SU-DHL-6 (cell line): ENCODE data around the gene ZNF248.
"Not testable (repeated sequence)": the region's sequence is repeated elsewhere in the genome, so short reads cannot be mapped to it uniquely, and the experiment has no call there.

Experiments used
- H2AFZ ChIP-seq: fragments of 200-600 bp; sonication (generic); 2 replicates; pipeline ENCODE4 v1.6.1; 2014; ENCODE audit warnings: low read depth, mild to moderate bottlenecking, moderate library complexity, mixed read lengths, antibody characterized with exemption, low read length; ENCODE audit not compliant: severe bottlenecking
- H3F3A ChIP-seq: fragments of 200-600 bp; shearing (Covaris generic); 2 replicates; pipeline ENCODE4 v1.6.0; 2016; ENCODE audit warnings: antibody characterized with exemption, mild to moderate bottlenecking; ENCODE audit not compliant: insufficient read depth
- H3K27ac ChIP-seq: fragments of 200-600 bp; sonication (generic); 2 replicates; pipeline ENCODE4 v1.5.1; 2016; ENCODE audit warnings: low read depth, mild to moderate bottlenecking, low read length, moderate library complexity, mixed read lengths
- H3K27me3 ChIP-seq: fragments of 200-600 bp; sonication (generic), shearing (Covaris generic); 2 replicates; pipeline ENCODE4 v1.6.0; 2014; ENCODE audit warnings: mild to moderate bottlenecking, low read length
- H3K36me3 ChIP-seq: fragments of 200-600 bp; sonication (generic); 2 replicates; pipeline ENCODE4 v1.6.1; 2014; ENCODE audit warnings: mild to moderate bottlenecking, low read length, mixed read lengths
- H3K4me2 ChIP-seq: fragments of 300-600, 200-600 bp; shearing (Covaris generic), sonication (generic); 2 replicates; pipeline ENCODE4 v1.6.0; 2014; ENCODE audit warnings: low read length, low read depth, mild to moderate bottlenecking; ENCODE audit not compliant: poor library complexity, severe bottlenecking
- H3K4me3 ChIP-seq: fragments of 200-600 bp; sonication (generic); 2 replicates; pipeline ENCODE4 v1.5.1; 2014; ENCODE audit warnings: antibody characterized with exemption, low read length, mild to moderate bottlenecking, mixed read lengths; ENCODE audit not compliant: insufficient read depth, poor library complexity, severe bottlenecking
- H3K79me2 ChIP-seq: fragments of 200-600 bp; sonication (generic); 2 replicates; pipeline ENCODE4 v1.6.1; 2014; ENCODE audit warnings: mild to moderate bottlenecking, low read length, moderate library complexity; ENCODE audit not compliant: insufficient read depth
- H3K9ac ChIP-seq: fragments of 200-600 bp; sonication (generic); 2 replicates; pipeline ENCODE4 v1.7.0; 2014; ENCODE audit warnings: mild to moderate bottlenecking, low read length
- H3K9me2 ChIP-seq: fragments of 200-600 bp; sonication (generic); replicated peaks from 2 replicates; pipeline ENCODE4 v1.6.1; 2014; ENCODE audit warnings: low read length; ENCODE audit not compliant: insufficient read depth
- H3K9me3 ChIP-seq: fragments of 200-600 bp; sonication (generic); 2 replicates; pipeline ENCODE4 v1.6.1; 2014; ENCODE audit warnings: low read length, mixed read lengths; ENCODE audit not compliant: insufficient read depth
- H4K20me1 ChIP-seq: fragments of 200-600 bp; sonication (generic); 2 replicates; pipeline ENCODE4 v1.6.1; 2014; ENCODE audit warnings: low read depth, mild to moderate bottlenecking, antibody characterized with exemption, low read length, moderate library complexity, mixed read lengths
- CTCF ChIP-seq: fragments of 200-600 bp; sonication (generic); IDR thresholded peaks from one replicate; pipeline ENCODE4 v1.5.1; 2017; ENCODE audit warnings: antibody characterized with exemption, mild to moderate bottlenecking, low read length, moderate library complexity; ENCODE audit not compliant: insufficient read depth, poor library complexity, severe bottlenecking
- EZH2phosphoT487 ChIP-seq: fragments of 200-600 bp; sonication (generic), shearing (Covaris generic); conservative IDR thresholded peaks from 2 replicates; pipeline ENCODE4 v1.6.1; 2018; ENCODE audit warnings: mild to moderate bottlenecking, antibody characterized with exemption, low read length, moderate library complexity, mixed read lengths

The ZNF248 gene

GRCh38 chr10:37747081-37747480, 110.3 kb downstream of the ZNF248 start:
- TF ChIP-seq CTCF (no peak), EZH2phosphoT487 (no peak)
- no peak overlapping the region for H3K4me2 ChIP-seq
- H3K9me3 ChIP-seq = no peaks in the 10 kb centered on the region

DNA sequence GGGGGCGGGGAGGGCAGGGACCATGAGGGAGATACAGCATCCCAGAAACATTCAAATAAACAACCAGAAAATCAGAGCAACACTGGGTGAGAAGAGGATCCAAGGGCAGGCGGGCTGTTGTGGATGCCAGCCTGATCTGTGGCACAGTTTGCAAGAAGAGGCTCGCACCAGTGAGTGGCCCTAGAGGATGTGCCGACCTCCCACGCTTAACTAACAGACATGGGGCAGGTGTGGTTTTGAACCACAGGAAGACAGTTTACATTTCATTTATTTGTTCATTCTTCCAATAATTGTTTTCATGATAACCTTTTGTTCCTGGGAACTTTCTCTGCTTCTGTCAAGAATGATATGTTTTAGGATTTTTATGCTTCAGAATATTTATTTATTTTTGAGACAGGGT, 115.6 kb downstream of the ZNF248 start:
- Histone ChIP-seq H3K9ac (no peak overlapping the region), H3K36me3 (no peaks in the 10 kb centered on the region), H3K27ac (no peak overlapping the region), H4K20me1 (no peaks in the 10 kb centered on the region), H3F3A (no peaks in the 10 kb centered on the region), H2AFZ (no peak overlapping the region), H3K27me3 (no peaks in the 10 kb centered on the region), H3K9me3 (no peaks in the 10 kb centered on the region), H3K9me2 (no peaks in the 10 kb centered on the region), H3K79me2 (no peaks in the 10 kb centered on the region), H3K4me2 (no peak overlapping the region), H3K4me3 (no peak overlapping the region)
- TF ChIP-seq EZH2phosphoT487 (no peak), CTCF (no peak)

More at GRCh38 chr10:37747081-37747480, 110.3 kb downstream of the ZNF248 start:
- Histone ChIP-seq H3K9ac (no peak overlapping the region), H3K36me3 (no peaks in the 10 kb centered on the region), H2AFZ (no peak overlapping the region), H3K27ac (no peak overlapping the region), H3K79me2 (no peaks in the 10 kb centered on the region), H3K27me3 (no peaks in the 10 kb centered on the region), H4K20me1 (no peaks in the 10 kb centered on the region), H3K9me2 (no peaks in the 10 kb centered on the region), H3F3A (no peaks in the 10 kb centered on the region), H3K4me3 (no peak overlapping the region)

GRCh38 chr10:37739181-37739580, 118.2 kb downstream of the ZNF248 start:
- H3K4me3 ChIP-seq = no peak overlapping the region
- no peaks in the 10 kb centered on the region for H3K9me3 ChIP-seq

GRCh38 chr10:37738241-37738640, 119.2 kb downstream of the ZNF248 start:
- H3K79me2 ChIP-seq, H3K4me2 ChIP-seq, H3F3A ChIP-seq, H3K36me3 ChIP-seq, H4K20me1 ChIP-seq, H3K9me2 ChIP-seq, H3K27me3 ChIP-seq, H3K27ac ChIP-seq, H2AFZ ChIP-seq, H3K9me3 ChIP-seq, H3K9ac ChIP-seq, H3K4me3 ChIP-seq: not testable (repeated sequence)

More at GRCh38 chr10:37739181-37739580, 118.2 kb downstream of the ZNF248 start:
- Histone ChIP-seq H3K9ac (no peak overlapping the region), H3F3A (no peaks in the 10 kb centered on the region), H3K27ac (no peak overlapping the region), H3K36me3 (no peaks in the 10 kb centered on the region), H3K9me2 (no peaks in the 10 kb centered on the region), H3K27me3 (no peaks in the 10 kb centered on the region), H2AFZ (no peak overlapping the region), H3K79me2 (no peaks in the 10 kb centered on the region), H4K20me1 (no peaks in the 10 kb centered on the region), H3K4me2 (no peak overlapping the region)
- no peak for TF ChIP-seq EZH2phosphoT487
- no peak for TF ChIP-seq CTCF
